GM10847 (cell line): ENCODE measurements around the gene MACROD2.

Experiments used
- POLR2A ChIP-seq: IDR thresholded peaks from 2 replicates; pipeline ENCODE4 v1.6.1; 2011; ENCODE audit not compliant: insufficient read length; ENCODE audit errors: extremely low read depth

MACROD2 gene

DNA sequence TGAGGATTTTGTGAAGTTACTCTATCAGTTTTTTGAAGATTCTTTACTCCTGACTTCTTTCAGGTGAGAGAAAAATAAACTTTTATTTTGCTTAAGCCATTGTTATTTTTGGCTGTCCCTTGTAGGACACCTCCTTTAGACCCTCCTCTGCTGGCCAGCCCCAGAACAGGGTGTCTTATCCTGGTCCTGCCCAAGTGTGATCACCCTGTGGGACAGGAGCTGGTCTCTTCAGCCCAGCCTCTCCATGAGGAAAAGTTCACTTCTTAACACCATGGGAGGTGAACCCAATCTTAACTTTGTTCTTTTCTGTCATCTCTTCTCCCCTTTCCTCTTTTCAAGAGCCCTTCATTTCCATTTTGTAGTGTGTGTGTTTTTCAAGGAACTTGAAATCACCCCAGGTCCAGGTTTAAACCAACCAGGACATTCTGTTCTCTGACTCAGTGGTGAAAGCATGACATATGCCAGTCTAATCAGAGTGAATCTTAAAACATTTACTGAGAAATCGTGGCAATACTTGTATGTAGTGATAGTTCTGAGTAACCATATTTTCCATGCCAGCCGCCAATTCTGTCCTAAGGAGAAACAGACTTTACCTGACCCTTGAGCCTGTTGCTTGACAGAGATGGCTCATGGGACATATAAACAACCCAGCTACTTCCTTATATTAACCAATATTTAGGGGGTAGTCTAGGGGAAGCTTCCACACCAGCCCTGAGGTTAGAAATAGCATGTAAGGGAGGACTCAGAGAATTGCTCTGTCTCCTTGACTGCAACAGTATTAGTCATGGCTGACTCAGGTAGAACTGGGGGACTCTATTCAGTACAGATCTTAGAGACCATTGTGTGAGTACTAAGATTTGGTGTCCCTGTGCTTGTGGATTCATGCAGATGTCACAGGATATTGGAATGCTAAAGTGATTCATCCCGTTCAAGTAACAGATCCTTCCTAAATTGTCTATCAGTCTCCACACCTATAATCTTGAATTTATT is 293.3 kb downstream of the MACROD2 start:
- TF ChIP-seq POLR2A = no peak

DNA sequence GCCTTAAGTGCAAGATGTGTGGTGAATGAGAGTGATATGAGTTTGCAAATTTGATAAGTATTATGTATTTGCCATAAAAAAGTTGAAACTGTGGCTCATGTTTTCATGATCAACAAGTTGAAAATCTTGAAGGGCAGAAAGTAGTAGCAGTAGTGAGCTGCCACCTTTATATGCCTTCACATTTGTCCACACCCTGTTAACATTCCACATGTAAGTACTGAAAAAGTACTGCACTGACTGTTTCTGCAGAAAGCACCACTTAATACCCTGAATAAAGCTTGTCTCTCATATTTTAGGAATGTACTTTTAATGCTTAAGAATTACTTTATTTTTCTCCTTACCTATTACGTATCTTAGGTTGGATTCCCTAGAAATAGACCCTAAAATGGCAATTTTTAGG is 296.2 kb downstream of the MACROD2 start:
- no peak for TF ChIP-seq POLR2A

DNA sequence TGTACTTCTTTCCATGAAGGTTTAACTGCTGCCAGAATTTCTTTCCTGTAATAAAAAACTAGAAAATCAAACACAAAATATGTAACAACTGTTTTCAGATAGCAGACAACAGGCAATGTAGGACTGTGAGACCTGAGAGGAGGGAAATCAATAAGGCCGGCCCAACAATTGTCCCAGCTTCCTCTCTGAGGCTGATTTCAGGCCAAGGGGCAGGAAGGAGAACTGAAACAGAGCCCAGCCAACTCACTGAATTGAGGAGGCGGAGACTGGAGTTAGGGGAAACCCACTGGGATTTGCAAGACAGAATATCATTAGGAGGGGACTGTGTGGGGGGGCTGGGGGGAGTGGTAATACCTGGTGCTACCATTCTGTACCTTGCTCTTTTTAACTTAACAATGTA is 299.9 kb downstream of the MACROD2 start:
- no peak for TF ChIP-seq POLR2A

DNA sequence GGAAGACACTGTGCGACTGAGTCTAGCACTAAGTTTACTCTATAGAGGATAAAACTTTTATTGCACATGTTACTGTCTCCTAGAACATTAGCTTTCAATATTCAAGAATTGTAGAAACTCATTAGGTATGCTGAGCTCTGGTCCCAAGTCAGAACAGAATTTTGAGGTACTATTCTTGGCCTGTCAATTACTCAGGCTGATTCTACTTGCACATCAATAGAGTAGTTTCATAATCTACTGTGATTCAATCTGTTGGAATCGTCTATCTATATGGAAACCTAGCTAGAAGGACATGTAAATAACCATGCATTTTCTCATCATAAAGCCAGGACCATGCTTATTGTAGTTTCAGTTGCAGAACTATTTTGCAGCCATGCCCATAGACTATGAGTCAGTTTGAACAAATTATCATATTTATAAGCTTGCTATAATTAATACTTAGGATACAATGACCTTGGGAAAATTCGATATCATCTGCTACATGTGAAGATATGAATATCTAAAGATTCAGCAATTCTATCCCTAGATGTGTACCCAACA is 300.5 kb downstream of the MACROD2 start:
- TF ChIP-seq POLR2A = no peak

DNA sequence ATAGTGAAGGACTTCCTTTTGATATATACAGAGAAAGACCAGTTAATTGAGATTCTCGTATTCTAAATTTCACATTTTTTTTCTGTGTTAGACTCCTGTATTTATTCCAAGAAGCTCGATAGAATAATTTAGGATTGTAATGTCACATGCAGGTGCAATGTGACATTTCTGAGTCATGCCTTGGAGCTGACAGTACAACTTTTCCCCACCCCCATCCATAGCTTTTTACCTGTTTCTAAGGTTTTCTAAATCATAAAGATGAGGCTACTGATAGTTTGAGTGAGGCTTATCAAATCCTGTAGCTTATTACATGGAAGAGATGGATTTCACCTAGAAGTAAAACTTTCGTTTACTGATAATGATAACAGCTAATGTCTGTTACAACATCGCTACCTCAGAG is 304.5 kb downstream of the MACROD2 start:
- no peak for TF ChIP-seq POLR2A

GRCh38 chr20:14303106-14303505 is 307.8 kb downstream of the MACROD2 start:
- TF ChIP-seq POLR2A = no peak

DNA sequence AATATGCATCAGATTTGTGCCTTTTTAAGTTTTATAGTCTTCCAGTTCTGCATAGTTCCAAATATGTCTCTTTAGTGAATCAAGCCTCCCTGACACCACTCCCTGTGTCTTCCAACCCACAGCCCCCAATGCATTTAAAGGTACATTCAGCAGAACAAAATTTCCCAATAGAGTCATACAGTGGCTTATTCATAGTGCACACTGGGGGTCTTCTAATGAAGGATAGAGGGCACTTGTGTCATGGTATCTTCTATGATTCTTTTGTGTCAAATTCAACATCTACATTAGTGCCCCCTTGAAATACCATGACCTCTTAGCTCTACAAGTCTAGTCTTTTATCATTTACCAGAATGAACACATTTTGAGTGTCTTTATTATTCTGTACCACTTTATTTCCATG is 308.3 kb downstream of the MACROD2 start:
- TF ChIP-seq POLR2A = no peak

GRCh38 chr20:14304472-14304871 is 309.2 kb downstream of the MACROD2 start:
- TF ChIP-seq POLR2A = no peak

DNA sequence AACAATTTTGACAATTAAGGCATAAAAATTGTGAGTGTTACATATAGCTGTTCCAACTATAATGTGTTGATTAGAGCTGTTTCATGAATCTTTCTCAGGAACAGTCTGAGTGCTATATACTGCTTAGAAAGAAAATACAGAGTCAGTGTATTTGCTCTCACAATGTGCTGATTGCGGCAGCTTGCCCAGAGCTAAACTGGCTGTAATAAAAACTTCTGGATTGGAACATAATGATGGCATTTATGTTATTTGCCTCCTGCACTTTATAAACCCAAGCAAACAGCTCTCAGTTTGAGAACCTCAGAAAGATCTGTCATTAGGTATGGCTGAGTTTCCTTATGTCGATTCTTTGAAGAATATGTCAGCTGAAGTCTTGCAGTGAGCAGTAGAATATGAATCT is 312.6 kb downstream of the MACROD2 start:
- TF ChIP-seq POLR2A = no peak

DNA sequence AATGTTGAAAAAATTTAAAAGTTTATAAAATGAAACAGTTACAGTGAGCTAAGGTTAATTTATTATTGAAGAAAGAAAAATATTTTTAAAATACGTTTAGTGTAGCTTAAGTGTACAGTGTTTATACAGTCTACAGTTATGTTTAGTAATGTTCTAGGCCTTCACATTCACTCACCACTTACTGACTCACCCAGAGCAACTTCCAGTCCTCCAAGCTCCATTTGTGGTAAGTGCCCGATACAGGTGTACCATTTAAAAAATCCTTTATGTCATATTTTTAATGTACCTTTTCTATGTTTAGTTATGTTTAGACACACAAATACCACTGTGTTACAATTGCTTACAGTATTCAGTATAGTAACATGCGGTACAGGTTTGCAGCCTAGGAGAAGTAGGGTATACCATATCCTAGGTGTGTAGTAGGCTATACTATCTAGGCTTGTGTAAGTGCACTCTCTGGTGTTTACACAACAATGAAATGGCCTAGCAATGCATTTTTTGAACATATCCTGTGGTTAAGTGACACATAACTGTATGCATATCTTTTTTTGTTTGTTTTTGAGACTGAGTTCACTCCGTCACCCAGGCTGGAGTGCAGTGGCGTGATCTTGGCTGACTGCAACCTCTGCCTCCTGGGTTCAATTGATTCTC is 315.8 kb downstream of the MACROD2 start:
- no peak for TF ChIP-seq POLR2A

DNA sequence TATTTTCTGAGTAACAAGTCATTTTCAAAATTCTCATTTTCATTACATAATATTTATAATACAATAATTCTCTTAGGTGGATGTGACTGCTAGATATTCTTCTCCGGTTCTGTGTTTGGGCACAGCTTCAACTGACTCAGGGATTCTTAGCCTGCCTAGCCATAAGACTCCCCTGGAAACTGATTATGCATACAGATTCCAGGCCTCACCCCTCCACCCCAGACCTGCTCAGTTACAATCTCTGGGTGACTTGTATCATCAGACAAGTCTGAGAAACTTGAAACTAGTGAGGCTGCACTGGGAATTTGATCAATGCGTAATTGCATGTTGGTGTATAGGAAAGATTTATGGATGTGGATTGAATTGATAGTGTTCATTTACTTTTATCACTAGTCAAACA is 316.7 kb downstream of the MACROD2 start:
- TF ChIP-seq POLR2A = no peak

GRCh38 chr20:14313341-14314020 is 318.2 kb downstream of the MACROD2 start:
- no peak for TF ChIP-seq POLR2A

DNA sequence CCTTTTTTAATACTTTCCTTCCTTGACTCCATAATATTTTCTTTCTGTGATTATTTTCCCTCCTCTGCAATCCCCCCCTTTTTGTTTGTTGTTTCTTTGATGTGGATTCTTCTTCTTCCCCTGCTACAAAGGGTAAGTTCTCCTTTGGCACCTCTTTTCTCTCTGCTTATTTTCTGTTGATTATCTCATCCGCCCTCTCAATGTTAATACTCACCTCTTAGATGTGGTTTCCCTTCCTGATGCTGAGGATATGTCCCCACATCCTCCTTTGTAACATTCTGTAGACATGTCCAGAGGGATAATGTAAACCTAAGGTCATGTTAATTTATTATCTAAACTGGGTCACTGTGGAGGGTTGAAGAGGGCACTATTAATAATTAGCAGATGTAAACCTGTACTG is 324.4 kb downstream of the MACROD2 start:
- TF ChIP-seq POLR2A = no peak

DNA sequence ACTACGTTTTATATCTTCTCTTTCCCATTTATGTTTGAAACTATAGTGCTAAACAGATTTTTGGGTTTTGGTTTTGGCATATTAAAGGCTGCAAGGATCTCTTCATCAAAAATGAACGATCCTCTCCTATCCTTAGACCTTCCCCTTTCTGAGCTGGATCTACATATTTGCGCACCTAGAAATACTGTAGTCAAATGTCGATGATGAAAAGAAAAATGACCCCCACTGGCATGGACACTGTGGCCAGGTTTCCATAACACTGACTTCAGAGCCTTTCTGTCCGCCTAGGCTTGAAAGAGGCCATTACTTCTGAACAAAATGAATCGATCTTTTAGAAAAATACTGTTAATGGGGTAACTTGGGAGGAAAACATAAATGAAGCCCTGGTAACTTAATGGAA is 336.3 kb downstream of the MACROD2 start:
- TF ChIP-seq POLR2A = no peak

DNA sequence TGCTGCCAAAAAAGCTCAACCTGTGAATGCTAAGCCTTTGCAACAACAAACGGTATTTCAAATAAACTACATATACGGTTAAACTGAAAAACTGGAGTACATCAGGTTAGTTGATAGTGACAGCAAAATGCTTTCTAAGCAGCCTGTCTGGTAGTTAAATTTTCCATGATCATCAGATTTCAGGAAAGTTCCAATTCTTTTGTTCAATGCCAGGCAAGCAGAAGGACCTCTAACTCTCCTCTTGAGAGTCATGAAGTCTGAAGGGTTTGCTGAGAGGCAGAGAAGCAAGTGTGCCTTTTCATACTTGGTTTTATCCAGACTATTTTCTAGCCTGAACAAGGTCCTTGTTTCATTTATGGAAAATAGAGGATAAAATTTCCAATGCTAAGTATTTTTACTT is 337.6 kb downstream of the MACROD2 start:
- TF ChIP-seq POLR2A = no peak

- TF ChIP-seq POLR2A = no peak
Measured at GRCh38 chr20:14333721-14334120, 338.4 kb downstream of the MACROD2 start.

DNA sequence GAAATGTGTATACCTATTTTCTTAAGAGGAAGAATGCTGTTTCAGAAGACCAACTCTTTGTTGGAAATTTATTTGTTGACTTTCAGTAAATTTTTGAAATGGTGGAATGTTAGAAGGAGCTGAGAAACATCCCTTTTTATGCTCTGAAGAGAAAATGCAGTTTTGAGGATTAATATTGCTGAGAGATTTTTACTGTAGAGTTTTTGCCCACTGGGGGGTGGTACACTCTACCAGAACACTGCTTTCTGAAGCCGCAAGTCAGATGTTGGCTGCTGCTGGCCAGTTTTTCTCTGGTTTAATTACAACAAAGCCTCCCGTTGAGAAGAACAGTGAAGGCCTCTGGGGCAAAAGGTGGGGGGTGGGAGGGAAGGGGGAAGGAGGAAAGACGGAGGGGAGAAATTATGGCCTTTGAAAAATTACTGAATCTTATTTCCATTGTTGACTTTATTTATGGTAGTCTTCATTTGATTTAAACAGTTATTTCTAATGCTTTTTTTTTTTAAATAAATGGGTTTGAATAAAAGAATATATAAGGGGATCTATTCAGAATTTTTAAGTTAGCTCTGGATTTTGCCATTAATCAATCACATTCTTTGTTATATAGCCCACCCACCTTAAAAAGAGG is 339.1 kb downstream of the MACROD2 start:
- no peak for TF ChIP-seq POLR2A
